CD4-positive, alpha-beta T cell treated with Interleukin-4 for 4 hours (primary cell): ENCODE measurements around the gene DUSP18.
"Not testable (repeated sequence)": the region's sequence is repeated elsewhere in the genome, so short reads cannot be mapped to it uniquely, and the experiment has no call there.

Source experiments
- DNase-seq: peaks from one replicate; pipeline ENCODE4 v3.0.0-alpha.2; 2020

The DUSP18 gene

DNA sequence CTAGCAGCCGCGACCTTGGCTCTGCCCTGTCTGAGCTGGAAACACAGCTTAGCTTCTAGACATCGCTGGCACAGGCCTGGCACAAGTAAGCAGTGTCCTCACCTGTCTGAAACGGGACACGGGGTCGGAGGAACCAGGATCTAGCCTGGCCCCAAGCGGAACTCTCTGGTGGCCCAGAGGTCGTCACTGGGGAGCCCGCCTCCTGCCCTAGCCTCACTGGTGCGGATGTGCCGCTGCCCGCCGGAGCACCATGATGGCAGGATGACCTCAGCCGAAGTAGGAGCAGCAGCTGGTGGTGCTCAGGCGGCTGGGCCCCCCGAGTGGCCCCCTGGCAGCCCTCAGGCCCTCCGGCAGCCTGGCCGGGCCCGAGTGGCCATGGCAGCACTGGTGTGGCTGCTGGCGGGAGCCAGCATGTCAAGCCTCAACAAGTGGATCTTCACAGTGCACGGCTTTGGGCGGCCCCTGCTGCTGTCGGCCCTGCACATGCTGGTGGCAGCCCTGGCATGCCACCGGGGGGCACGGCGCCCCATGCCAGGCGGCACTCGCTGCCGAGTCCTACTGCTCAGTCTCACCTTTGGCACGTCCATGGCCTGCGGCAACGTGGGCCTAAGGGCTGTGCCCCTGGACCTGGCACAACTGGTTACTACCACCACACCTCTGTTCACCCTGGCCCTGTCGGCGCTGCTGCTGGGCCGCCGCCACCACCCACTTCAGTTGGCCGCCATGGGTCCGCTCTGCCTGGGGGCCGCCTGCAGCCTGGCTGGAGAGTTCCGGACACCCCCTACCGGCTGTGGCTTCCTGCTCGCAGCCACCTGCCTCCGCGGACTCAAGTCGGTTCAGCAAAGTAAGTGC is 31.2 kb downstream of the DUSP18 start:
- DNase-seq, result no peak

DNA sequence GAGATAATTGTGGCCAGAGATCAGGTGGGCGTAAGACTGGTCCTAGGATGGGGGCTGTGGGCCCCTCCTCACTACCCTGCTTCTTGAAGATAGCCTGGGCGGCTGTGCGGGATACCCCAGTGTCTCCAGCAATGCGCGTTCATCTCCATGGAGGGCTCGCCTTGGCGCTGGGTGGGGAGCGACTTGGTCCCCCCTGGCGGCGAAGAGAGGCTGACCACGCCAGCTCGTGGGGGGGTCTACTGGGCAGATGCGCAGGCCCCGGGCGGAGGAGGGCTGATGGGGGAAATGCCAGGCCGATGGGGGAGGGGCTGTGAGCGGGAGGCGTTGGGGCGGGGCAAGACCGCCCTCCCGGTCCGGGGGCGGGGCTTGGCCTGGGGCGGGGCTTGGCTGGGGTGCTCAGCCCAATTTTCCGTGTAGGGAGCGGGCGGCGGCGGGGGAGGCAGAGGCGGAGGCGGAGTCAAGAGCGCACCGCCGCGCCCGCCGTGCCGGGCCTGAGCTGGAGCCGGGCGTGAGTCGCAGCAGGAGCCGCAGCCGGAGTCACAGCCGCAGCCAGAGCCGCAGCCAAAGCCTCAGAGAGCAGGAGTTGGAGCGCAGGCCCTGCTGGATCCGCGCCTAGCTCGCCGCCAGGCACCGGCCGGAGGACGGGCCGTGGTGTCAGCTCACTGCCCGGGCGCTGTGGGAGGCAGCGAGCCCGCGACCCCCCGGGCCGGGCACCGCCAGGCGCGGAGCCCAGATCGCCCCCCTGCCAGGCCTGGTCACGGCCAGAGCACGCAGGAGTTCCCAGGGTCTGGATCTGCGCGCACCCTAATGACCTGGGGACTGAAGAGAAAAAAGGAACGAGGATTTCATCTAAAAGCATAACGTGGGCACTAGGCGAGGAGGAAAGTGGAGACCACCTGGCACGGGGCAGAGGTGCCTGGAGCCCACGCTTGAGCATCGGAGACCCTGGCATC is 32.1 kb downstream of the DUSP18 start, which contains the start of gene SLC35E4:
Gene SLC35E4 (plus strand): TSS at position 509 of the 953 bp plus-strand sequence. CDS start 670 bp downstream, outside the sequence.
- DNase-seq, result peak; percentile 92

DNA sequence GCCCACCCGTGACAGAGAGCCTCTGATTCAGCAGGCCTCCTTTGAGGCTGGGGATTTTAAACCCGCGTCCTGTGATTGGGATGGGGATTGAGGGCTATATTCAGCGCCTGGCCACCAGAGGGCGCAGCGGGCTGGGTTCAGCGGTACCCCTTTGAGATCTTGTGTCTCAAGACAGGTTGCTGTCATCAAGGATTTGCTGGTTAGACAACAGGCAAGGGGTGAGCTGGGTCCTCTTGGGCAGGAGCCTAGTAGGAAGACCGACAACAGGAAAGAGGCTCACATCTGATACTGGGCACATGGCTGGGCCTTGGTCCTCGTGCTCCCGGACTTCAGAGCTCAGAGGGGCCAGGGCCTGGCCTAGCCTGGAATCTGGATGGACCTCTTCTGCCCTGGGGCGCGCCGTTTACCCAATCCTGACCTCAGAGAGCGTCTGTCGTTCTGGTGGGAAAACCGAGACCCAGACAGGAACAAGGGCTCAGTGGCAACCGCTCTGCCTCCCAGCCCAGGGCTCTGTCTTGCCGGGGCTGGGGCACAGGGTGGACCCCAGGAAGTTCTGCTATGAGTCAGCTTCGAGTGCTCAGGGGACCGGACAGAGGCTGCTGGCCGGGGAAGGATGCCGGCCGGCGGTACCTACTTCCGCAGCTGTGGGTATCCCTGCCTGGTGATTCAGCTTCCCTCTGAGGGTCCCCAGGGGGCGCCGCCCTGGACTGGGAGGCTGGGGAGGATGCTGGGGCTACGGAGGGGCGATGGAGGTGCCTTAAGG is 33.0 kb downstream of the DUSP18 start:
- DNase-seq, result peak; percentile 89

DNA sequence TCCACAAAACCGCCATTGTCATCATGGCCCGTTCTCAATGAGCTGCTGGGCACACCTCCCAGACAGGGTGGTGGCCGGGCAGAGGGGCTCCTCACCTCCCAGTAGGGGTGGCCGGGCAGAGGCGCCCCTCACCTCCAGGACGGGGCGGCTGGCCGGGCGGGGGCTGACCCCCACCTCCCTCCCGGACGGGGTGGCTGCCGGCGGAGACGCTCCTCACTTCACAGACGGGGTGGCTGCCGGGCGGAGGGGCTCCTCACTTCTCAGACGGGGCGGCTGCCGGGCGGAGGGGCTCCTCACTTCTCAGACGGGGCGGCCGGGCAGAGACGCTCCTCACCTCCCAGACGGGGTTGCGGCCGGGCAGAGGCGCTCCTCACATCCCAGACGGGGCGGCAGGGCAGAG is 36.2 kb downstream of the DUSP18 start:
- DNase-seq, result not testable (repeated sequence)

DNA sequence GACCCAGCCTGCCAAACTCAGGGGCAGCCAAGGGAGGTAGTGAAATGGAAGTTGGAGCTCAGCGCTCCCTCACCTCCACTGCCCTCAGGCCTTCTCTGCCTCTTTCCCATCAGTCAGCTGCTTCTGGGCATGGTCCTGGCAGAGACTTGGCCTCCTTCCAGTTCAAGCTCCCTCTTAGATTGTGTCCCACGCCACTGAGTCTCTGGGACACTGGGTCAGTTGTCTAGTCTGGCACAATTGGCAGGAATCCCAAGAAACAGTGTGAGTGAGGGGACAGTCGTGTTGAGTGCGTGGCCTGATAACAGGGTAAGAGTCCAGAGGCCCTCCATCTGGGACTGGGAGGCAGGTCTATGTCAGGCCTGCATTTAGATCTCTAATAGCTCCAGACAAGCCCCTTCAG is 39.2 kb downstream of the DUSP18 start:
- no peak for DNase-seq

DNA sequence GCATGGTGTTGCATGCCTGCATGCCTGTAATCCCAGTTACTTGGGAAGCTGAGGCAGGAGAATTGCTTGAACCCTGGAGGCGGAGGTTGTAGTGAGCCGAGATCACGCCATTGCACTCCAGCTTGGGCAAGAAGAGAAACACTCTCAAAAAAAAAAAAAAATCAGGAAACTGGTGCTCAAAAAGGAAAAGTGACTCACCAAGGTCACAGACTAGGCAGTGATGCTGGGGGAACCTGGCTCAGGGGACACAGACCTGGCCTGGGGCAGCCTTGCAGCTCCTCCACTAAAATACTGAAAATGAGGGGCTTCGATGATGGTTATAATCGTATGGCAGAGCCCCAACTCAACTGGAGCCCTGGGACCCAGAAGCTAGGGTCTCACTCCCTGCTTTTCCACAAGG is 40.2 kb downstream of the DUSP18 start:
- no peak for DNase-seq

DNA sequence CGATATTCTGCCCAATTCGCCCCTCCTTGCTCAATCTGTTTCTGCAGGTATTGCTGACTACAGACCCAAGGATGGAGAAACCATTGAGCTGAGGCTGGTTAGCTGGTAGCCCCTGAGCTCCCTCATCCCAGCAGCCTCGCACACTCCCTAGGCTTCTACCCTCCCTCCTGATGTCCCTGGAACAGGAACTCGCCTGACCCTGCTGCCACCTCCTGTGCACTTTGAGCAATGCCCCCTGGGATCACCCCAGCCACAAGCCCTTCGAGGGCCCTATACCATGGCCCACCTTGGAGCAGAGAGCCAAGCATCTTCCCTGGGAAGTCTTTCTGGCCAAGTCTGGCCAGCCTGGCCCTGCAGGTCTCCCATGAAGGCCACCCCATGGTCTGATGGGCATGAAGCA is 41.3 kb downstream of the DUSP18 start:
- DNase-seq, result no peak

DNA sequence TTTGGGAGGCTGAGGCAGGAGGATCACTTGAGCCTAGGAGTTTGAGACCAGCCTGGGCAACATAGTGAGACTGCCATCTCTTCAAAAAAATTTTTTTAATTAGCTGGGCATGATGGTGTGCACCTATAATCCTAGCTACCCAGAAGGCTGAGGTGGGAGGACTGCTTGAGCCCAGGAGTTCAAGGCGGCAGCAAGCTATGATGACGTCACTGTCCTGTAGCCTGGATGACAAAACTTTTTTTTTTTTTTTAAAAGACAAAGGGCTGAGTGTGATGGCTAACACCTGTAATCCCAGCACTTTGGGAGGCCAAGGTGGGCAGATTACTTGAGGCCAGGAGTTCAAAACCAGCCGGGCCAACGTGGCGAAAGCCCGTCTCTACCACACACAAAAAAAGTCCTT is 47.8 kb downstream of the DUSP18 start:
- not testable (repeated sequence) for DNase-seq

DNA sequence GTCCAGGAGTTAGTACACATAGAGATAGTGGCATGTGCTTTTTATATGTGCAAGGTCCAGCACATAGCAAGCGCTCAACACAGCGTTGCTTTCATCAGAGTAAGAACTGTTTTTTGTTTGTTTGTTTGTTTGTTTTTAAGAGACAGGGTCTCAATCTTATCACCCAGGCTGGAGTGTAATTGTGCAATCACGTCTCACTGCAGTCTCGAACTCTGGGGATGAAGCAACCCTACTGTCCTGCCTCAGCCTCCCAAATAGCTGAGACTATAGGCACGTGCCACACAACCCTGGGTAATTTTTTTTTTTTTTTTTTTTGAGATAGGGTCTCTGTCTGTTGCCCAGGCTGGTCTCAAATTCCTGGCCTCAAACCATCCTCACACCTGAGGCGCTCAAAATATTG is 49.9 kb downstream of the DUSP18 start:
- no peak for DNase-seq

DNA sequence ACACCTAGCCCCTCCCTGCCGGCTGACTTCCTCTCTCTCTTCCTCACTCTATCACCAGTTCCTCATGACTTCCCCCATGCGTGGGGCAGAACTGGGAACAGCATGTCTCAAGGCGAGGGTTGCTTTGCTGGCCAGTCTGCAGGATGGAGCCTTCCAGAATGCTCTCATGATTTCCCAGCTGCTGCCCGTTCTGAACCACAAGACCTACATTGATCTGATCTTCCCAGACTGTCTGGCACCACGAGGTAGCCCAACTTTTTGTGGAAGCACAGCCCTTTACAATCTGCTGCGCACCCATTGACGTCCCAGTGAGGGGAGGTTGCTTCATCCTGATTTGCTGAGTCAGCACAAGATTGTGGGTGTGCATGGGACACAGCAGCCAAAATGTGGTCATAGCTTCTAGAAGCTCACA is 52.1 kb downstream of the DUSP18 start:
- DNase-seq, result no peak

DNA sequence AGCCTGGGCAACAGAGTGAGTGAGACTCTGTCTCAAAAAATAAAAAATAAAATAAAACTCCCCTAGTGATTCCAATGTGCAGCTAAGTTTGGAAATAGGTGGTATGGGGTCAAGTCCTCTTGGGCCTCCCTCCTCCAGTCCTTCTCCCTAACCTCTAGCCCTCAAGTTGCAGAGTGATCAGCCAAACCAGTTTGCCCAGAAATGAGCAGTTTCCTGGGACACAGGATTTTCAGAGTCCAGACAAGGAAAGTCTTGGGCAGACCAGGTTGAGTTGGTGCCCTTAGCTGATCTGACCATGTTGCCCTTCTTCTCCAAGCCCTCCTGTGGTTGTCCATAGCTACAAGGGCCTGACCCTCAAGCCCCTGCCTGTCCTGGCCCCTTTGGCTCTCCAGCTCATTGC is 52.8 kb downstream of the DUSP18 start:
- DNase-seq, result no peak

DNA sequence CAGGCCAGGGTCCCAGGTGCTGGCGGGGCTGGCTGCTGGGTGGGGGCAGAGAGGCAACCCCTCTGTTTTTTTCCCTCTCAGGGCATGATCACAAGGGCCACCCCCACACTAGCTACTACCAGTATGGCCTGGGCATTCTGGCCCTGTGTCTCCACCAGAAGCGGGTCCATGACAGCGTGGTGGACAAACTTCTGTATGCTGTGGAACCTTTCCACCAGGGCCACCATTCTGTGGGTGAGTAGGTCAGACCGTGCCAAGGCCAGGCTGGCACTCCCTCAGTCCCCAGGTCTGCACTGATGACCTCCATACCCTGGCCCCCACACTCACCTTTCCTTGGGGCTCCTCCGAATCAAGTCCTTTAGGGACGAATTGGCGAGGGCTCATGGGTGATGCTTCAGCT is 53.4 kb downstream of the DUSP18 start:
- DNase-seq, result no peak

DNA sequence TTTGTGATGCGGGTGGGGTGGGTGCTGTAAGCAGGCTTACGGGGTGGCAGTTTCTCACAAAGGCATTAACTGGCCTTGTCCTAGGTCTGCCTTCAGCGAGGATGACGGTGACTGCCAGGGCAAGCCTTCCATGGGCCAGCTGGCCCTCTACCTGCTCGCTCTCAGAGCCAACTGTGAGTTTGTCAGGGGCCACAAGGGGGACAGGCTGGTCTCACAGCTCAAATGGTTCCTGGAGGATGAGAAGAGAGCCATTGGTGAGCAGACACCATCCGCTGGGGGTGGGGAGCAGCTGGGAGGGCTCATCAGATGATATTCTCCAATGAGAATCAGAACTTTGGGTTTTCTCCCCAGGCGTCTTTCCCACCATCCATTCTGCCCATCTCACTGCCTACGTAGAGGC is 54.9 kb downstream of the DUSP18 start:
- DNase-seq, result no peak
